ENCODE data around the gene GATA6.

GATA6 gene

DNA sequence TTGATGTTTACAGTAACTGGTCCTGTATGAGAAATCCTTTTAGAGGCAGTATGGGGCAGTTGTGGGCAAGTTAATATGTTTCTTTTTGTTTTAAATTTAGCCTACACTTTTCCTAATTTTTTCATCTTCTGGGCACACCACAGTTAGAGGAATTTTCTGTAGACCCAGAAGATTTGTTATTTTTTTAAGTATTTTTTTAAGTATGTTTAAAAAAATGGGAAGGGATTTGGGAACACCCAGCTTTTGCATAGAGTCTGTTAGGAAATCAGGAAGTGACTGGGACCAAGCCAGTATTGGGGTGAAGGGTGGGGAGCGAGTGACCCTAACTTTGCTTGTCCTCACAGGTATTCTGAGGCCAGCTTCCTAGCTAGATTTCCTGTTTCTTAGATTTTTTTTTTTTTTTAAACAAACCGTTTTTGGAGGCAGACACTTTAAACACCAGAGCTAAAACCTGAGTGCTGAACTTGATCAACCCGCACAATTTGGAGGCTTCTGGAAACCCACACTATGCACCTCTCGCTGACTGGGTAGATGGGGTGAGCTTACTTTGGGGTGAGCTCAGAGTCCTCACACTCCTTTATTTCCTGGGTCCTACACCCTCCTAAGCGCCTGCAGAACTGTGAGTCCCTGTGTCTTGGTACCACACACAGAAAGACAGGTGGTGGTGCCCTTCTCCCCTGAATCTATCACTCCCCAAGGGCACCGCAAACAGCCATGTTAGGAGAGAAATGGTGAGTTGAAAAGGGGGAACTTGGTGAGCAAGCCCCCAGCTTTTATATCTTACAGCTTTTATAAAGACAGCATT lies 5.2 kb downstream of the GATA6 start:
- no peak for DNase-seq (ENCODE audit: low read depth)
- TF ChIP-seq CTCF (IDR thresholded peaks at IDR 0.05; ENCODE audit: insufficient read depth, low read depth, low read length, missing control alignments), result no peak
- H3K4me3 ChIP-seq (ENCODE audit: low read length), result no peak overlapping the region

DNA sequence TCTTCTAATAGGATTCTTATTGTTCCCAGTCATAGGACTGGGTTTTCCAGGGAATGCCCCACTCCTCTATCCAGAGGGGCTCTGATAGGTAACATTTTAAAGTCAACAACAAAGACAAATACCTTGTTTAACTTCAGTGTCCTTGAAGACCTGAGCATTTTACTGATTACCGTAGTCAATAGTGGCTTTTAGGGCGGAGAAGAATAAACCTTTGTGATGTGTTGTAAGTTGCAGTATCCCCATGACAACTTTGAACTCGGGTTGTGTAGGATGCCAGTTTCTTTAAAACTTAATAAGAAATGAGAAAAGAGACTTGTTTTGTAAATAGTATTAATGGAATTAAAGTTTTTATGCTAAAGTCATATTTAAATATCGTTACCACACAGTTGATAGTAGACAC lies 6.0 kb downstream of the GATA6 start:
- no peak overlapping the region for H3K4me3 ChIP-seq (ENCODE audit: low read length)
- DNase-seq (ENCODE audit: low read depth), result no peak
- TF ChIP-seq CTCF (IDR thresholded peaks at IDR 0.05; ENCODE audit: insufficient read depth, low read depth, low read length, missing control alignments), result no peak

- no peak for TF ChIP-seq CTCF (IDR thresholded peaks at IDR 0.05; ENCODE audit: insufficient read depth, low read depth, low read length, missing control alignments)
- DNase-seq (ENCODE audit: low read depth), result no peak
- no peak overlapping the region for H3K4me3 ChIP-seq (ENCODE audit: low read length)
Observed at GRCh38 chr18:22176420-22177326, 7.3 kb downstream of the GATA6 start.

DNA sequence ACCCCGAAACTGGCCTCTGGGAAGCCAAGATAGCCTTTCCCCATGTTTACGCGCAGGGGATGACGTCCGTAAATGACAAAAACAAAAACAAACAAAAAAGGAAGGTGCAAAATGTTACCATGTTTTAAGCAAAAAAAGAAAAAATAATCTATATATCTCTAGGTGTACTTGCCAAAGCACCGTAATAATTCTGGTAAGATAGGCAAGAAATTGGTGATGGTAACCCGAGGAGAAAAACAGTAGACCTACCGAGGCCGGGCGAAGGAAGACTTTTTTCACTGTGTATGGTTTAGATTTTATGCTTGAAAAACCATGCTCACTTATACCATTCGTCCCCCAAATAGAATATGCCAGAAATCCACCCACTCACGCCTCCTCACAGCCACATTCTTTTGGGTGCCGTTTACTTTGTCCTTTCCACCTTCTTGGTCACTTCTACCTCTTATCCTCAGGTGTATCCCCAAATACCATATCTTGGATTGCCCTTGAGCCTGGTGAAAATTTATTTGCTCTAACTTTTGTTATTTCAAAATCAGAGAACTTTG lies 8.0 kb downstream of the GATA6 start:
- no peak for DNase-seq (ENCODE audit: low read depth)
- H3K4me3 ChIP-seq (ENCODE audit: low read length), result no peak overlapping the region
- TF ChIP-seq CTCF (IDR thresholded peaks at IDR 0.05; ENCODE audit: insufficient read depth, low read depth, low read length, missing control alignments), result no peak

- no peak for TF ChIP-seq CTCF (IDR thresholded peaks at IDR 0.05; ENCODE audit: insufficient read depth, low read depth, low read length, missing control alignments)
- H3K4me3 ChIP-seq (ENCODE audit: low read length), result no peak overlapping the region
- peak; percentile 48 for DNase-seq (ENCODE audit: low read depth)
Observed at GRCh38 chr18:22179174-22179573, 9.8 kb downstream of the GATA6 start.

GRCh38 chr18:22179631-22180030 lies 10.2 kb downstream of the GATA6 start:
- no peak overlapping the region for H3K4me3 ChIP-seq (ENCODE audit: low read length)
- TF ChIP-seq CTCF (IDR thresholded peaks at IDR 0.05; ENCODE audit: insufficient read depth, low read depth, low read length, missing control alignments), result no peak
- no peak for DNase-seq (ENCODE audit: low read depth)

Data from epithelial cell of esophagus (primary cell).